Testis (tissue), 2 donors: Measurements from ENCODE around the gene CLEC2B.

Source experiments
- CTCF ChIP-seq, 3 experiments: fragments of 450-650 bp in 2 of 3; fragments of 200-600 bp in 1 of 3; sonication (generic) in 1 of 3; IDR thresholded peaks; one replicate each; pipeline ENCODE4 v1.5.1; 2016 to 2019; ENCODE audit warnings: antibody characterized with exemption in 3 of 3, mild to moderate bottlenecking in 2 of 3, moderate library complexity in 1 of 3
- POLR2A ChIP-seq: fragments of 450-650 bp; IDR thresholded peaks from one replicate; pipeline ENCODE4 v1.6.1; 2017; ENCODE audit warnings: antibody characterized with exemption, mild to moderate bottlenecking, moderate library complexity

- no peak for TF ChIP-seq CTCF (IDR thresholded peaks at IDR 0.05)
- TF ChIP-seq POLR2A = no peak
These were observed 37.4 kb downstream of the CLEC2B start for GRCh38 chr12:9831720-9832119.
